GM12865 (cell line): ENCODE data around the gene HSD3B2.

Experiments
- DNase-seq: peaks from one replicate; pipeline ENCODE4 v3.0.0; 2010; ENCODE audit warnings: low read depth
- H3K4me3 ChIP-seq: 2 replicates; pipeline ENCODE4 v1.5.1; 2011; ENCODE audit warnings: mild to moderate bottlenecking, low read depth, low read length, control low read depth
- CTCF ChIP-seq: IDR thresholded peaks from 2 replicates; pipeline ENCODE4 v1.5.1; 2011; ENCODE audit warnings: low read length, control low read depth, low read depth, inconsistent platforms; ENCODE audit not compliant: insufficient read depth; ENCODE audit errors: missing control alignments

Gene HSD3B2

DNA sequence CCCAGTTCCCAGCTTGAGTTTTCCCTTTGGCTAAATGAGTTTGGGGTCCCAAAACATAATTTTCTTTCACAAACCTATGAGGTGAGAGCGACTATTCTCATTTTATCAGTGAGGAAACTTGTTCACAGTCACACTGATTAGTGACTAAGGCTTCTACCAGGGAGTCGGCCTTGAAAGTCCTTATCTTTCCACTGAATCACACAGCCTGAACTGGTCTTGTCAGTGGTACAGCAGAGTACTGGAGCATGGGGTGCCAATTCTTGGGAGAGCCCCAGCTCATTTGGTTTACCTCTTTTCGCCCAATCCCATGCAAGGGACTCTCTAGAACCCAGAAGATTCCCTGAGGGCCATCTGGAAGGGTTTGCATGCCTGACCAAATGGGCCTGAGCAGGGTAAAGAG is 16.9 kb downstream of the HSD3B2 start:
- TF ChIP-seq CTCF: no peak
- H3K4me3 ChIP-seq: no peak overlapping the region
- DNase-seq: no peak

DNA sequence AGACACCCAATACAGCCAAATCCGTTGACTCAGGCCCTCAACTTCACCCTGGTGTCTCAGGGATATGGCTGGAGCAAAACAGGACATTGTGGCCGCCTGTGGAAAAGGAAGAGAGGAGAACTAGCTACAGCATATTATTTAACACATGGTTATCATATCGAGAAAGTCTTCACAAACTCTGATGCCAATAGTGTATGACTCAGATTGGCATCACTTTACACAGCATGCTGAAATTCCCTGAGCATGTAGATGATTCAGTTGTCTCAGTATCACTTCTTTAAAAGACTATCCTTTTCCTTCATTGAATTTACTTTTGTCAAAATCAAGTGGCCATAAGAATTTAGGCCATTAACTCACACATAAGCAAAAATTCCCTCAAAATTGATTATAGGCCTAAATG is 20.1 kb downstream of the HSD3B2 start:
- no peak for DNase-seq
- H3K4me3 ChIP-seq: no peak overlapping the region
- TF ChIP-seq CTCF: no peak

GRCh38 chr1:119438761-119439160 is 23.8 kb downstream of the HSD3B2 start:
- H3K4me3 ChIP-seq: no peak overlapping the region
- no peak for TF ChIP-seq CTCF
- no peak for DNase-seq

DNA sequence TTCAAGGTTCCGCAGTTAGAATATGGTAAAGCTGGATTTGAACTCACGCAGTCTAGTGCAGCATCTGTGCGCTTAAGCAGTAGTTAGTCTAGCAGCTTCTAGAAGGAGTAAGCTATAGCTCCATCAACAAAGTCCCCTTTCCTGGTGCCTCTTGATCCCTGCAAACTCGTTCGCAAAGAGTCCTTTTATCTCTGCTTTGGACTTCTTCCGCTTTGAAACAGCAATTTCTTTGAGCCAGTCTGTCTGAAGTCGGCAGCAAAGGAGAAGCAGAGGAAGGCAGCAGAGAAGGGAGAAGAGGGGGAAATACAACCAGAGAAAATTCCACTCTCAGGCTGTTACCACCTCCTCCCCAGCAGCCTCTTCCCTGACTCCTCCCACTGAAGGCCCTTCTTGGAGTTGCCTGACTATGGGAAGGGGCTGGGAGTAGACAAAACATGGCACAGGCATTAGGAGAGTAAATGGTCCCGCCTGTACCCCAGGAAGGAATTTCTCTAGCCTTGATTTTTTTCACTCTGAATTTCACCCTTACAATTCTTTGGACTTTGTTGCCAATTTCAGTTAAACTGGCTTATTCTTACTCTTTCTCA is 25.9 kb downstream of the HSD3B2 start:
- no peak for DNase-seq
- H3K4me3 ChIP-seq: no peak overlapping the region
- no peak for TF ChIP-seq CTCF

DNA sequence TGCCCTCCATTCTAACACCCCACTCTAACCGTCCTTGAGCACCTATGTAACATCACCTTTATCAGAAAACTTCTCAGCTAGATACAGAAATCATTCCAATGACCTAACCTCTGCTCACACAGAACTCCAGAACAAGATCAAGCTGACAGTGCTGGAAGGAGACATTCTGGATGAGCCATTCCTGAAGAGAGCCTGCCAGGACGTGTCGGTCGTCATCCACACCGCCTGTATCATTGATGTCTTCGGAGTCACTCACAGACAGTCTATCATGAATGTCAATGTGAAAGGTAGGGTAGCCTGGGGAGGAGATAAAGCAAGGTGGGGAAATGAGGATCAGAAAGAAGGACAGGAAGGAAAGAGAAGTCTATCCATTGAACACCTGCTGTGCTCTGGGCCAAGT is 27.8 kb downstream of the HSD3B2 start:
- no peak for TF ChIP-seq CTCF
- no peak overlapping the region for H3K4me3 ChIP-seq
- DNase-seq: no peak

GRCh38 chr1:119446321-119446720 is 31.4 kb downstream of the HSD3B2 start:
- no peak overlapping the region for H3K4me3 ChIP-seq
- TF ChIP-seq CTCF: no peak
- DNase-seq: no peak
